ENCODE data around the gene RABGAP1L. TPM values are rescaled to one million over a fixed set of nuclear protein-coding genes. Genes with fewer than 3 reads are reported as not detected.
"Not testable (repeated sequence)": the region's sequence is repeated elsewhere in the genome, so short reads cannot be mapped to it uniquely, and the experiment has no call there.

Gene RABGAP1L
- total and polyA plus RNA-seq, 4 donors, result 4.8 to 53.5 (median 18.8) TPM

DNA sequence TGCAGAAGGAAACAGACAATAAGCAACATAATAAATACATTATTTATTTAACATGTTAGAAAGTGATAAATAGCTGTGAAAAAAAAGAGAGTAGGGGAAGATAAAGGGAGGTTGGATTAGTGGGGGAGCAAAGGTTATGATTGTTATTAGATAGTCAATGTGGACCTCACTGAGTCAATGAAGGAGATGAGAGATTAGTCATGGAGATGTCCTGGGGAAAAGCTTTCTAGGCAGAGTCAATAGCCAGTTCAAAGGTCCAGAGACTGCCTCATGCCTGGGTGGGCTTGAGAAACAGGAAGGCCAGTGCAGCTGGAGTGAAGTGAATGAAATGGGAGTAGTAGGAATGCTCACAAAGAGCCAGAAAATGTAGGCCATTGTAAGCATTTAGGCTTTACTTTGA lies 653.3 kb downstream of the RABGAP1L start:
- no peak for TF ChIP-seq FOXA1 (IDR thresholded peaks at IDR 0.05)
- TF ChIP-seq RAD21 (IDR thresholded peaks at IDR 0.05), result no peak
- no peak for TF ChIP-seq RXRA (IDR thresholded peaks at IDR 0.05)
- no peak for TF ChIP-seq GABPA (IDR thresholded peaks at IDR 0.05 in 1 of 2, conservative IDR thresholded peaks at IDR 0.05 in 1 of 2)
- TF ChIP-seq HNF4A (conservative IDR thresholded peaks at IDR 0.05), result peak in 1 of 2 donors; percentile 22
- Histone ChIP-seq H3K27ac (ENCODE audit: low read depth in 1 of 2, low read length in 2 of 2) (no peak overlapping the region), H3K9me3 (ENCODE audit: control insufficient read depth in 4 of 4, low read length in 3 of 4) (no peaks in the 10 kb centered on the region), H3K4me1 (ENCODE audit: control insufficient read depth in 4 of 4, insufficient read depth in 4 of 4, low read length in 3 of 4) (peaks cover 0 to 3% (median 0%) of the 10 kb centered on the region in 4 donors), H3K36me3 (ENCODE audit: control insufficient read depth in 4 of 4, insufficient read depth in 3 of 4, low read depth in 1 of 4, low read length in 3 of 4) (no peaks in the 10 kb centered on the region), H3K9ac (ENCODE audit: low read depth in 1 of 2, low read length in 2 of 2) (no peak overlapping the region), H3K4me3 (ENCODE audit: low read depth in 1 of 3, low read length in 3 of 3) (no peak overlapping the region), H3K27me3 (ENCODE audit: control insufficient read depth in 4 of 4, insufficient read depth in 4 of 4, low read length in 3 of 4) (no peaks in the 10 kb centered on the region)
- DNase-seq (ENCODE audit: low spot score), result no peak

DNA sequence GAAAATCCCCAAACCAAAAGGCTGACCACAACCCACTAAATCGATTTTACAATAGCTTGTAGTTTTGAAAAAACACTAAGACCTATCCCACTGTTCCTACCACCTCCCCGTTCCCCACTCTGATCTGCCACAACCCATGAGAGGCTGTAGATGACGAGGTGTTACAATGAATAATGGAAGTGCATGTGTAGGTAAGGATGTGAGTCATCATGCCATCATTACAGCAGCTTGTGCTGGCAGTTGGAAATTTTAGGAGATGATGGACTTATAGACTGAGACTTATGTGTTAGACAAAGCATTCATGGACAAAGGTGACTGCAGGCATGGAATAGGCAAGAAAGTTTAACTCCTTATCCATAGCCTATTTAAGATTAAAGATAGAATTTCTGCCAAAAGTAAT lies 655.7 kb downstream of the RABGAP1L start:
- 85% methylated on average over 3 of the region's 3 CpGs for WGBS
- no peak overlapping the region for H3K4me3 ChIP-seq (ENCODE audit: low read depth in 1 of 3, low read length in 3 of 3)
- TF ChIP-seq FOXA1 (IDR thresholded peaks at IDR 0.05) (no peak), SP1 (IDR thresholded peaks at IDR 0.05) (no peak), HNF4G (IDR thresholded peaks at IDR 0.05) (no peak), JUND (IDR thresholded peaks at IDR 0.05) (no peak), GABPA (IDR thresholded peaks at IDR 0.05 in 1 of 2, conservative IDR thresholded peaks at IDR 0.05 in 1 of 2) (no peak), HNF4A (conservative IDR thresholded peaks at IDR 0.05) (no peak)
- TF ChIP-seq, protein P1, sequence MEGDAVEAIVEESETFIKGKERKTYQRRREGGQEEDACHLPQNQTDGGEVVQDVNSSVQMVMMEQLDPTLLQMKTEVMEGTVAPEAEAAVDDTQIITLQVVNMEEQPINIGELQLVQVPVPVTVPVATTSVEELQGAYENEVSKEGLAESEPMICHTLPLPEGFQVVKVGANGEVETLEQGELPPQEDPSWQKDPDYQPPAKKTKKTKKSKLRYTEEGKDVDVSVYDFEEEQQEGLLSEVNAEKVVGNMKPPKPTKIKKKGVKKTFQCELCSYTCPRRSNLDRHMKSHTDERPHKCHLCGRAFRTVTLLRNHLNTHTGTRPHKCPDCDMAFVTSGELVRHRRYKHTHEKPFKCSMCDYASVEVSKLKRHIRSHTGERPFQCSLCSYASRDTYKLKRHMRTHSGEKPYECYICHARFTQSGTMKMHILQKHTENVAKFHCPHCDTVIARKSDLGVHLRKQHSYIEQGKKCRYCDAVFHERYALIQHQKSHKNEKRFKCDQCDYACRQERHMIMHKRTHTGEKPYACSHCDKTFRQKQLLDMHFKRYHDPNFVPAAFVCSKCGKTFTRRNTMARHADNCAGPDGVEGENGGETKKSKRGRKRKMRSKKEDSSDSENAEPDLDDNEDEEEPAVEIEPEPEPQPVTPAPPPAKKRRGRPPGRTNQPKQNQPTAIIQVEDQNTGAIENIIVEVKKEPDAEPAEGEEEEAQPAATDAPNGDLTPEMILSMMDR (IDR thresholded peaks at IDR 0.05; ENCODE audit: low read depth, low read length, missing input control), result no peak
- TF ChIP-seq, protein P2, sequence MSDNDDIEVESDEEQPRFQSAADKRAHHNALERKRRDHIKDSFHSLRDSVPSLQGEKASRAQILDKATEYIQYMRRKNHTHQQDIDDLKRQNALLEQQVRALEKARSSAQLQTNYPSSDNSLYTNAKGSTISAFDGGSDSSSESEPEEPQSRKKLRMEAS (IDR thresholded peaks at IDR 0.05), result no peak

DNA sequence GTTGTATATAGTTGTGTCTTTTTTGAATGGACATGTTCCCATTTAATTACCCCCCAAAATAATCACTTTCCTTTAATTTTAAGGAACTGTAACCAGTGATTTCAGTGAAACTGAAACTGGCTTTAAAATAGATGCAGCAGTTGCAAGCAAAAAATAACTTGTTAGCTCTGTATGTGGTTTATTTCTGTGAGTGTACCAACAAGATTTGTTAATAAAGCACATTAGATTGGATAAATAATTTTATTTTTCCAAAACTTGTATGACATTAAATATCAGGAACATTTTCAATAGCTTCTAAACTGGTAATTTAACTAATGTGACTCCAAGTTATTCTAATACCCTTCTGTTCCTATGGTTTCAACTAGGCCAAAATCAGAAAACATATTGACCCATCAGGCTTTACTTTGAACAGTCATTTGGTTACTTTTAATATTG lies 656.2 kb downstream of the RABGAP1L start:
- no peaks in the 10 kb centered on the region for H3K27me3 ChIP-seq (ENCODE audit: control insufficient read depth in 4 of 4, insufficient read depth in 4 of 4, low read length in 3 of 4)
- H3K4me1 ChIP-seq (ENCODE audit: control insufficient read depth in 4 of 4, insufficient read depth in 4 of 4, low read length in 3 of 4), result peaks cover 0 to 3% (median 0%) of the 10 kb centered on the region in 4 donors
- H3K27ac ChIP-seq (ENCODE audit: low read depth in 1 of 2, low read length in 2 of 2), result no peak overlapping the region
- H3K4me3 ChIP-seq (ENCODE audit: low read depth in 1 of 3, low read length in 3 of 3), result no peak overlapping the region
- no peak overlapping the region for H3K9ac ChIP-seq (ENCODE audit: low read depth in 1 of 2, low read length in 2 of 2)
- H3K9me3 ChIP-seq (ENCODE audit: control insufficient read depth in 4 of 4, low read length in 3 of 4), result no peaks in the 10 kb centered on the region
- TF ChIP-seq, protein P1 (IDR thresholded peaks at IDR 0.05; ENCODE audit: low read depth, low read length, missing input control), result no peak
- TF ChIP-seq RXRA (IDR thresholded peaks at IDR 0.05) (no peak), REST (IDR thresholded peaks at IDR 0.05) (no peak), FOXA2 (IDR thresholded peaks at IDR 0.05) (no peak), YY1 (IDR thresholded peaks at IDR 0.05) (no peak), RAD21 (IDR thresholded peaks at IDR 0.05) (no peak), HNF4G (IDR thresholded peaks at IDR 0.05) (no peak), JUND (IDR thresholded peaks at IDR 0.05) (no peak), TAF1 (conservative IDR thresholded peaks at IDR 0.05) (no peak), FOXA1 (IDR thresholded peaks at IDR 0.05) (no peak), GABPA (IDR thresholded peaks at IDR 0.05 in 1 of 2, conservative IDR thresholded peaks at IDR 0.05 in 1 of 2) (no peak)
- TF ChIP-seq, protein P2 (IDR thresholded peaks at IDR 0.05), result no peak
- TF ChIP-seq, protein P3, sequence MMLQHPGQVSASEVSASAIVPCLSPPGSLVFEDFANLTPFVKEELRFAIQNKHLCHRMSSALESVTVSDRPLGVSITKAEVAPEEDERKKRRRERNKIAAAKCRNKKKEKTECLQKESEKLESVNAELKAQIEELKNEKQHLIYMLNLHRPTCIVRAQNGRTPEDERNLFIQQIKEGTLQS (IDR thresholded peaks at IDR 0.05), result no peak
- no peak for DNase-seq (ENCODE audit: low spot score)
- peaks cover 0 to 2% (median 0%) of the 10 kb centered on the region in 4 donors for H3K36me3 ChIP-seq (ENCODE audit: control insufficient read depth in 4 of 4, insufficient read depth in 3 of 4, low read depth in 1 of 4, low read length in 3 of 4)

More for the DNA sequence above, 655.7 kb downstream of the RABGAP1L start:
- H3K9me3 ChIP-seq (ENCODE audit: control insufficient read depth in 4 of 4, low read length in 3 of 4), result no peaks in the 10 kb centered on the region
- H3K9ac ChIP-seq (ENCODE audit: low read depth in 1 of 2, low read length in 2 of 2), result no peak overlapping the region
- no peak overlapping the region for H3K27ac ChIP-seq (ENCODE audit: low read depth in 1 of 2, low read length in 2 of 2)
- H3K4me1 ChIP-seq (ENCODE audit: control insufficient read depth in 4 of 4, insufficient read depth in 4 of 4, low read length in 3 of 4), result peaks cover 0 to 3% (median 0%) of the 10 kb centered on the region in 4 donors
- peaks cover 0 to 2% (median 0%) of the 10 kb centered on the region in 4 donors for H3K36me3 ChIP-seq (ENCODE audit: control insufficient read depth in 4 of 4, insufficient read depth in 3 of 4, low read depth in 1 of 4, low read length in 3 of 4)
- no peak for DNase-seq (ENCODE audit: low spot score)
- H3K27me3 ChIP-seq (ENCODE audit: control insufficient read depth in 4 of 4, insufficient read depth in 4 of 4, low read length in 3 of 4), result no peaks in the 10 kb centered on the region

DNA sequence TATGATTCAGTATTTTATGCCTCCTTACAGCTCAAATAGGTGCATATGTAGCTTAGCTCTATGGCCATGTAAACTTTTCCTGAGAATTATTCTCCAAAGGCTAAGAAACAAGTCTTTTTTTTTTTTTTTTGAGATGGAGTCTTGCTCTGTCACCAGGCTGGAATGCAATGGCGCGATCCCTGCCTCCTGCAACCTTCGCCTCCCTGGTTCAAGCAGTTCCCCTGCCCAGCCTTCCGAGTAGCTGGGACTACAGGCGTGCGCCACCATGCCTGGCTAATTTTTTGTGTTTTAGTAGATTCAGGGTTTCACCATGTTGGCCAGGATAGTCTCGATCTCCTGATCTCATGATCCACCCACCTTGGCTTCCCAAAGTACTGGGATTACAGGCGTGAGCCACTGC lies 657.3 kb downstream of the RABGAP1L start:
- not testable (repeated sequence) for H3K27me3 ChIP-seq (ENCODE audit: control insufficient read depth in 4 of 4, insufficient read depth in 4 of 4, low read length in 3 of 4); H3K27ac ChIP-seq (ENCODE audit: low read depth in 1 of 2, low read length in 2 of 2); H3K9ac ChIP-seq (ENCODE audit: low read depth in 1 of 2, low read length in 2 of 2); H3K36me3 ChIP-seq (ENCODE audit: control insufficient read depth in 4 of 4, insufficient read depth in 3 of 4, low read depth in 1 of 4, low read length in 3 of 4); DNase-seq (ENCODE audit: low spot score); H3K4me3 ChIP-seq (ENCODE audit: low read depth in 1 of 3, low read length in 3 of 3); H3K9me3 ChIP-seq (ENCODE audit: control insufficient read depth in 4 of 4, low read length in 3 of 4); H3K4me1 ChIP-seq (ENCODE audit: control insufficient read depth in 4 of 4, insufficient read depth in 4 of 4, low read length in 3 of 4)
- WGBS, result 98% methylated on average over 8 of the region's 8 CpGs

Data from liver (tissue), 9 donors.